HEK293 (cell line): Measurements from ENCODE around the gene PAXX.
A peak's percentile ranks its signal among the peaks of the same experiment; 100 is the strongest.

Experiments used
- CTCF ChIA-PET: fragments of 350-600 bp; formaldehyde crosslinking; extraction: SDS; loops from one replicate; lab custom pipeline; 2021; ENCODE audit warnings: antibody characterized with exemption; lab: Yijun Ruan, JAX
- POLR2A ChIA-PET: fragments of 300-600 bp; formaldehyde crosslinking; extraction: SDS; loops from one replicate; lab custom pipeline; 2020; ENCODE audit warnings: antibody characterized with exemption, inconsistent platforms; lab: Yijun Ruan, JAX
- H3K27ac ChIP-seq: fragments of 200-500 bp; sonication (Bioruptor generic); 2 replicates; pipeline ENCODE4 v1.5.1; 2014; ENCODE audit warnings: low read depth, low read length, control low read depth, inconsistent platforms; ENCODE audit errors: extremely low read depth
- H3K36me3 ChIP-seq, 2 experiments: fragments of 200-500 bp in 1 of 2; sonication (Bioruptor generic) in 1 of 2; 1 replicate in 1 of 2; 2 replicates in 1 of 2; pipeline ENCODE4 v1.5.1; 2014 to 2017; ENCODE audit warnings: inconsistent platforms in 2 of 2, low read length in 2 of 2; ENCODE audit not compliant: control insufficient read depth in 2 of 2, insufficient read depth in 1 of 2
- H3K4me1 ChIP-seq: fragments of 200-500 bp; sonication (Bioruptor generic); 2 replicates; pipeline ENCODE4 v1.5.1; 2014; ENCODE audit warnings: mild to moderate bottlenecking, low read length, inconsistent platforms; ENCODE audit not compliant: control insufficient read depth, insufficient read depth
- H3K4me3 ChIP-seq: 2 replicates; pipeline ENCODE4 v1.5.1; 2011; ENCODE audit warnings: low read depth, mild to moderate bottlenecking, control low read depth, low read length, moderate library complexity
- H3K9me3 ChIP-seq: fragments of 200-500 bp; sonication (Bioruptor generic); 2 replicates; pipeline ENCODE4 v1.5.1; 2014; ENCODE audit warnings: low read depth, low read length, inconsistent platforms; ENCODE audit not compliant: control insufficient read depth, insufficient read depth
- CTCF ChIP-seq: fragments of 450-650 bp; formaldehyde crosslinking; IDR thresholded peaks from 2 replicates; pipeline ENCODE4 v1.5.1; 2016; ENCODE audit warnings: missing biosample characterization, missing genetic modification characterization
- HOXC10 ChIP-seq: sonication (generic); formaldehyde crosslinking; IDR thresholded peaks from 2 replicates; pipeline ENCODE4 v1.8.1; 2023; ENCODE audit warnings: mild to moderate bottlenecking, missing genetic modification reagents
- KLF16 ChIP-seq: fragments of 450-650 bp; formaldehyde crosslinking; IDR thresholded peaks from 2 replicates; pipeline ENCODE4 v1.5.1; 2017; ENCODE audit warnings: missing biosample characterization, missing genetic modification characterization
- PATZ1 ChIP-seq: fragments of 450-650 bp; formaldehyde crosslinking; IDR thresholded peaks from 2 replicates; pipeline ENCODE4 v1.5.1; 2016; ENCODE audit warnings: missing biosample characterization, missing genetic modification characterization
- TSHZ1 ChIP-seq: fragments of 450-650 bp; formaldehyde crosslinking; IDR thresholded peaks from 2 replicates; pipeline ENCODE4 v1.5.1; 2016; ENCODE audit warnings: missing biosample characterization, missing genetic modification characterization, borderline replicate concordance
- YY2 ChIP-seq: fragments of 450-650 bp; formaldehyde crosslinking; IDR thresholded peaks from 2 replicates; pipeline ENCODE4 v1.5.1; 2016; ENCODE audit warnings: missing biosample characterization, missing genetic modification characterization
- ZBTB17 ChIP-seq: fragments of 450-650 bp; formaldehyde crosslinking; IDR thresholded peaks from 2 replicates; pipeline ENCODE4 v1.5.1; 2016; ENCODE audit warnings: missing biosample characterization, missing genetic modification characterization
- ZFHX2 ChIP-seq: fragments of 450-650 bp; formaldehyde crosslinking; conservative IDR thresholded peaks from 2 replicates; pipeline ENCODE4 v1.5.1; 2016; ENCODE audit warnings: missing biosample characterization, missing genetic modification characterization
- ZFP69B ChIP-seq: fragments of 450-650 bp; formaldehyde crosslinking; IDR thresholded peaks from 2 replicates; pipeline ENCODE4 v1.5.1; 2016; ENCODE audit warnings: missing biosample characterization, missing genetic modification characterization
- ZNF157 ChIP-seq: fragments of 450-650 bp; formaldehyde crosslinking; IDR thresholded peaks from 2 replicates; pipeline ENCODE4 v1.5.1; 2016; ENCODE audit warnings: missing biosample characterization, missing genetic modification characterization
- ZNF184 ChIP-seq: fragments of 450-650 bp; IDR thresholded peaks from 2 replicates; pipeline ENCODE4 v1.5.1; 2018; ENCODE audit warnings: missing biosample characterization, mild to moderate bottlenecking, missing genetic modification characterization
- ZNF24 ChIP-seq: fragments of 450-650 bp; formaldehyde crosslinking; IDR thresholded peaks from 2 replicates; pipeline ENCODE4 v1.5.1; 2016; ENCODE audit warnings: missing biosample characterization, missing genetic modification characterization
- ZNF274 ChIP-seq, 2 experiments: fragments of 200-500 bp in 1 of 2; fragments of 450-650 bp in 1 of 2; sonication (Bioruptor generic) in 1 of 2; formaldehyde crosslinking in 1 of 2; IDR thresholded peaks; 2 replicates each; pipeline versions ENCODE4 v1.5.1 to v1.6.1; 2014 to 2016; ENCODE audit warnings: borderline replicate concordance in 1 of 2, inconsistent platforms in 1 of 2, low read length in 1 of 2, missing biosample characterization in 1 of 2, missing genetic modification characterization in 1 of 2
- ZNF473 ChIP-seq: fragments of 450-650 bp; formaldehyde crosslinking; IDR thresholded peaks from 2 replicates; pipeline ENCODE4 v1.5.1; 2017; ENCODE audit warnings: missing biosample characterization, missing genetic modification characterization
- ZNF571 ChIP-seq: fragments of 450-650 bp; formaldehyde crosslinking; IDR thresholded peaks from 2 replicates; pipeline ENCODE4 v1.5.0; 2017; ENCODE audit warnings: missing biosample characterization, missing genetic modification characterization
- ZNF596 ChIP-seq: fragments of 450-650 bp; IDR thresholded peaks from 2 replicates; pipeline ENCODE4 v1.5.0; 2018; ENCODE audit warnings: missing biosample characterization, mild to moderate bottlenecking, missing genetic modification characterization, moderate library complexity
- ZNF76 ChIP-seq: fragments of 450-650 bp; formaldehyde crosslinking; IDR thresholded peaks from 2 replicates; pipeline ENCODE4; 2016; ENCODE audit warnings: low read depth, missing biosample characterization, missing genetic modification characterization, borderline replicate concordance
- ZNF776 ChIP-seq: fragments of 450-650 bp; formaldehyde crosslinking; IDR thresholded peaks from 2 replicates; pipeline ENCODE4 v1.5.0; 2017; ENCODE audit warnings: missing biosample characterization, missing genetic modification characterization, borderline replicate concordance
- ZNF792 ChIP-seq: fragments of 450-650 bp; formaldehyde crosslinking; IDR thresholded peaks from 2 replicates; pipeline ENCODE4 v1.5.1; 2016; ENCODE audit warnings: missing biosample characterization, missing genetic modification characterization
- ZNF837 ChIP-seq: fragments of 450-650 bp; formaldehyde crosslinking; IDR thresholded peaks from 2 replicates; pipeline ENCODE4 v1.5.1; 2016; ENCODE audit warnings: missing biosample characterization, missing genetic modification characterization
- ZSCAN30 ChIP-seq: fragments of 450-650 bp; IDR thresholded peaks from 2 replicates; pipeline ENCODE4 v1.5.1; 2018; ENCODE audit warnings: missing biosample characterization, mild to moderate bottlenecking, missing genetic modification characterization, moderate library complexity
- ZSCAN4 ChIP-seq: fragments of 450-650 bp; formaldehyde crosslinking; IDR thresholded peaks from 2 replicates; pipeline ENCODE4 v1.5.1; 2017; ENCODE audit warnings: missing biosample characterization, missing genetic modification characterization
- ZSCAN5A ChIP-seq: fragments of 450-650 bp; formaldehyde crosslinking; IDR thresholded peaks from 2 replicates; pipeline ENCODE4 v1.5.1; 2016; ENCODE audit warnings: missing biosample characterization, missing genetic modification characterization

Gene PAXX

GRCh38 chr9:136942881-136943230, 49.4 kb upstream of the PAXX start:
- POLR2A ChIA-PET: interaction anchor here (0.6 kb wide), 1 partner anchor 49 kb away, joined by 7 read pairs; no protein-coding TSS in a partner anchor
- Histone ChIP-seq H3K4me1 (no peaks in the 10 kb centered on the region), H3K36me3 (peaks cover 0 to 46% of the 10 kb centered on the region in 2 experiments; a peak in 1 of 3 replicates), H3K27ac (no peak overlapping the region; the same call in 1 of the 2 replicates), H3K9me3 (no peaks in the 10 kb centered on the region), H3K4me3 (no peak overlapping the region)
- TF ChIP-seq HOXC10 (CRISPR knock-in tag): no peak
- CTCF ChIA-PET: no interaction called here

GRCh38 chr9:136943291-136944211, 48.7 kb upstream of the PAXX start:
- POLR2A ChIA-PET: interaction anchor here (0.6 kb wide), 1 partner anchor 1165 kb away, joined by 3 read pairs; no protein-coding TSS in a partner anchor
- no peaks in the 10 kb centered on the region for H3K4me1 ChIP-seq
- TF ChIP-seq ZNF837 (no peak), ZNF792 (tag by site-specific recombination) (no peak), ZNF274 (IDR thresholded peaks at IDR 0.05; ENCODE audit: low read length) (no peak), ZNF274 (tag by site-specific recombination; IDR thresholded peaks at IDR 0.05; ENCODE audit: borderline replicate concordance) (no peak), ZBTB17 (no peak; the same call in 1 of the 2 replicates), ZNF76 (tag by site-specific recombination) (0 out of 2 replicates have a peak, but pooled peaks have one; percentile 16), TSHZ1 (tag by site-specific recombination) (no peak), ZNF473 (tag by site-specific recombination) (no peak), PATZ1 (tag by site-specific recombination) (peak; percentile 79), ZNF596 (tag by site-specific recombination) (no peak), ZNF776 (tag by site-specific recombination) (no peak), ZFP69B (tag by site-specific recombination) (no peak), ZFHX2 (tag by site-specific recombination) (no peak), ZNF571 (tag by site-specific recombination) (no peak), KLF16 (tag by site-specific recombination) (0 out of 2 replicates have a peak, but pooled peaks have one; percentile 34), ZSCAN4 (tag by site-specific recombination) (no peak), YY2 (no peak; the same call in 1 of the 2 replicates), ZNF157 (no peak), CTCF (peak; percentile 45), ZSCAN5A (no peak), ZNF24 (tag by site-specific recombination) (no peak), ZSCAN30 (tag by site-specific recombination) (no peak), ZNF184 (tag by site-specific recombination) (no peak)

More at GRCh38 chr9:136943291-136944211, 48.7 kb upstream of the PAXX start:
- Histone ChIP-seq H3K4me3 (peak overlapping the region; percentile 51), H3K27ac (peak overlapping the region; percentile 90), H3K36me3 (peaks cover 0 to 45% of the 10 kb centered on the region in 2 experiments; a peak in 1 of 3 replicates), H3K9me3 (no peaks in the 10 kb centered on the region)
- CTCF ChIA-PET: interaction anchor here (0.6 to 5.7 kb wide), 9 partner anchors 8 to 264 kb away, joined by 3 to 119 read pairs (median 3); no protein-coding TSS in a partner anchor
